ENCODE results near the gene LPO. TPM values are rescaled to one million over a fixed set of nuclear protein-coding genes. Genes with fewer than 3 reads are reported as not detected.

The LPO gene
- total RNA-seq, 1 experiment from 2014 or later = 0.54 TPM

GRCh38 chr17:58277107-58277801 lies 38.9 kb downstream of the LPO start:
- peak in 1 of 2 experiments; percentile 18 for TF ChIP-seq CTCF (IDR thresholded peaks at IDR 0.05; ENCODE audit: insufficient read depth in 1 of 2, low read depth in 1 of 2, low read length in 1 of 2, severe bottlenecking in 1 of 2, unreplicated experiment in 1 of 2)
- Histone ChIP-seq H3K4me1 (no peaks in the 10 kb centered on the region), H3K9me3 (no peaks in the 10 kb centered on the region), H3K36me3 (ENCODE audit: control insufficient read depth, insufficient read depth, low read length) (no peaks in the 10 kb centered on the region), H3K4me3 (ENCODE audit: low read depth, low read length) (no peak overlapping the region), H3K27me3 (replicated peaks; ENCODE audit: control insufficient read depth, insufficient read depth, low read length) (no peaks in the 10 kb centered on the region)
- CTCF ChIA-PET = no interaction called here
- no TSS peak for BruUV-seq (replicated peaks)
- H3K4me1 Mint-ChIP-seq (ENCODE audit: low read depth, unreplicated experiment) = no peaks in the 10 kb centered on the region
- H3K4me3 Mint-ChIP-seq (ENCODE audit: unreplicated experiment) = no peak overlapping the region
- no peak for DNase-seq
- no peaks in the 10 kb centered on the region for H3K9me3 Mint-ChIP-seq (ENCODE audit: unreplicated experiment)
- H3K36me3 Mint-ChIP-seq (ENCODE audit: insufficient read depth, unreplicated experiment) = no peaks in the 10 kb centered on the region
- H3K27ac Mint-ChIP-seq (ENCODE audit: unreplicated experiment) = no peak overlapping the region
- intact Hi-C loops (cut with micrococcal nuclease; ENCODE audit: unreplicated experiment) = no loop called here
- POLR2A ChIA-PET = no interaction called here
- peaks cover 6% of the 10 kb centered on the region for H3K27me3 Mint-ChIP-seq (ENCODE audit: insufficient read depth, unreplicated experiment)

- POLR2A ChIA-PET = no interaction called here
These were observed 39.6 kb downstream of the LPO start for GRCh38 chr17:58277802-58278595.

GRCh38 chr17:58278661-58279015 lies 40.3 kb downstream of the LPO start:
- no peaks in the 10 kb centered on the region for H3K4me1 Mint-ChIP-seq (ENCODE audit: low read depth, unreplicated experiment)
- ChIA-PET POLR2A (no interaction called here), CTCF (no interaction called here)
- H3K27me3 Mint-ChIP-seq (ENCODE audit: insufficient read depth, unreplicated experiment) = peaks cover 3% of the 10 kb centered on the region
- H3K4me3 Mint-ChIP-seq (ENCODE audit: unreplicated experiment) = no peak overlapping the region
- no peaks in the 10 kb centered on the region for H3K9me3 ChIP-seq
- H3K36me3 Mint-ChIP-seq (ENCODE audit: insufficient read depth, unreplicated experiment) = no peaks in the 10 kb centered on the region
- H3K4me3 ChIP-seq (ENCODE audit: low read depth, low read length) = no peak overlapping the region
- no peaks in the 10 kb centered on the region for H3K27me3 ChIP-seq (replicated peaks; ENCODE audit: control insufficient read depth, insufficient read depth, low read length)
- TF ChIP-seq CTCF (IDR thresholded peaks at IDR 0.05; ENCODE audit: insufficient read depth in 1 of 2, low read depth in 1 of 2, low read length in 1 of 2, severe bottlenecking in 1 of 2, unreplicated experiment in 1 of 2) = no peak
- H3K4me1 ChIP-seq = no peaks in the 10 kb centered on the region
- H3K36me3 ChIP-seq (ENCODE audit: control insufficient read depth, insufficient read depth, low read length) = no peaks in the 10 kb centered on the region
- BruUV-seq (replicated peaks) = no TSS peak
- H3K9me3 Mint-ChIP-seq (ENCODE audit: unreplicated experiment) = no peaks in the 10 kb centered on the region
- no peak overlapping the region for H3K27ac Mint-ChIP-seq (ENCODE audit: unreplicated experiment)
- intact Hi-C loops (cut with micrococcal nuclease; ENCODE audit: unreplicated experiment) = no loop called here
- no peak for DNase-seq

More at GRCh38 chr17:58277802-58278595, 39.6 kb downstream of the LPO start:
- no peaks in the 10 kb centered on the region for H3K9me3 Mint-ChIP-seq (ENCODE audit: unreplicated experiment)
- CTCF ChIA-PET = no interaction called here
- no peaks in the 10 kb centered on the region for H3K4me1 Mint-ChIP-seq (ENCODE audit: low read depth, unreplicated experiment)
- H3K4me1 ChIP-seq = no peaks in the 10 kb centered on the region
- no peaks in the 10 kb centered on the region for H3K36me3 ChIP-seq (ENCODE audit: control insufficient read depth, insufficient read depth, low read length)
- BruUV-seq (replicated peaks) = no TSS peak
- H3K27me3 ChIP-seq (replicated peaks; ENCODE audit: control insufficient read depth, insufficient read depth, low read length) = no peaks in the 10 kb centered on the region
- DNase-seq = no peak
- H3K27me3 Mint-ChIP-seq (ENCODE audit: insufficient read depth, unreplicated experiment) = peaks cover 3% of the 10 kb centered on the region
- intact Hi-C loops (cut with micrococcal nuclease; ENCODE audit: unreplicated experiment) = no loop called here
- H3K36me3 Mint-ChIP-seq (ENCODE audit: insufficient read depth, unreplicated experiment) = no peaks in the 10 kb centered on the region
- no peak overlapping the region for H3K27ac Mint-ChIP-seq (ENCODE audit: unreplicated experiment)
- H3K9me3 ChIP-seq = no peaks in the 10 kb centered on the region
- no peak for TF ChIP-seq CTCF (IDR thresholded peaks at IDR 0.05; ENCODE audit: insufficient read depth in 1 of 2, low read depth in 1 of 2, low read length in 1 of 2, severe bottlenecking in 1 of 2, unreplicated experiment in 1 of 2)
- H3K4me3 ChIP-seq (ENCODE audit: low read depth, low read length) = no peak overlapping the region
- no peak overlapping the region for H3K4me3 Mint-ChIP-seq (ENCODE audit: unreplicated experiment)

Data from Caco-2 (cell line).